GM13977 (cell line): ENCODE results near the gene PDCD1LG2.

Experiments
- DNase-seq: peaks from one replicate; pipeline ENCODE4 v3.0.0; 2012; ENCODE audit warnings: low spot score
- CTCF ChIP-seq: IDR thresholded peaks from 2 replicates; pipeline ENCODE4 v1.5.1; 2012; ENCODE audit warnings: mild to moderate bottlenecking, control low read depth; ENCODE audit not compliant: insufficient read depth; ENCODE audit errors: extremely low read depth, missing control alignments
- in situ Hi-C: fragments of 300-500 bp; cut with MboI; formaldehyde crosslinking; loops from one replicate; pipeline ENCODE4 v1.12.0; 2022; ENCODE audit warnings: low sequenced_read_pairs, low pct_unique_long_range_greater_than_20kb, mixed read lengths, inconsistent platforms; ENCODE audit not compliant: unreplicated experiment

The PDCD1LG2 gene

GRCh38 chr9:5614192-5614591, 103.9 kb downstream of the PDCD1LG2 start:
- TF ChIP-seq CTCF: no peak
- in situ Hi-C loops: no loop called here
- no peak for DNase-seq

DNA sequence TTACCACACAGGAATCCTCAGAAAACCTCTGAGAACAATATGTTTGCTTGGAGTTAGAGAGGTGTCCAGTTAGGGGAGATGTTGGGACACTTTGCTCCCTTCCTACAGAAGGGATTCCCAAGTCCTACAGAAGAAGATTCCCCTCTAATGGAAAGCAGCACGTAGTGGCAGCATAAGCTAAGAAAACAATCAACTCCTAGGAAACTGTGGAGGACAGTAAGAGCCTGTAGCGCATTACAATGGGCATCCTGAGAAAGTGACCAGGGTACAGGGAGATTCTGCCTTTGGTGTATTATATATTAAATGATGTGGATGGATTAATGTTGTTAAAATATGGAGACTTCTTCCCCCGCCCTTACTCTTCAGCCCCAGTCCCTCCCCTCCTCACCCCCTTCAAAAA, 104.7 kb downstream of the PDCD1LG2 start:
- no peak for TF ChIP-seq CTCF
- no peak for DNase-seq
- in situ Hi-C loops: no loop called here

DNA sequence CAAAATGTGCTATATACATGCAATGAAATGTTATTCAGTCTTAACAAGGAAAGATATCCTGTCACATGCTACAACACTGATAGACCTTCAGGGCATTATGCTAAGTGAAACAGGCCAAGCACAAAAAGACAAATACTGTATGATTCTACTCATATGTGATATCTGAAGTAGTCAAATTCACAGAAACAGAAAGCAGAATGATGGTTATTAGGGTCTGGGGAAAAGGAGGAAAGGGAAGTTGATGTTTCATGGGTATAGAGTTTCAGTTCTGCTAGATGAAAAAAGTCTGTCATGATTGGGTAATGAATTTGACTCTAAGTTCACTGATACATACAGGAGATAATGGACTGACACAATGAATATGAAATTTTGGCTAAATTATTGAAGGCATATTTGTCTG, 107.4 kb downstream of the PDCD1LG2 start:
- DNase-seq: peak; percentile 41
- in situ Hi-C loops: no loop called here
- TF ChIP-seq CTCF: no peak

GRCh38 chr9:5620494-5620893, 110.2 kb downstream of the PDCD1LG2 start:
- TF ChIP-seq CTCF: no peak
- in situ Hi-C loops: no loop called here

More at GRCh38 chr9:5620494-5620893, 110.2 kb downstream of the PDCD1LG2 start:
- DNase-seq: no peak
